HL-60/S4 treated with phorbol 12-myristate 13-acetate at 8.2 ng/mL for 4 days and 3 days (cell line): Measurements from ENCODE around the gene GPHN.
"Not testable (repeated sequence)": the region's sequence is repeated elsewhere in the genome, so short reads cannot be mapped to it uniquely, and the experiment has no call there.

Experiments
- in situ Hi-C: fragments of 300-500 bp; cut with MboI; formaldehyde crosslinking; loops from 2 replicates; pipeline ENCODE4 v1.15.0; 2022; ENCODE audit warnings: low sequenced_read_pairs

Gene GPHN

GRCh38 chr14:67016856-67017255, 508.9 kb downstream of the GPHN start:
- in situ Hi-C loops, result no loop called here

GRCh38 chr14:67018720-67019119, 510.8 kb downstream of the GPHN start:
- in situ Hi-C loops, result no loop called here

- in situ Hi-C loops, result no loop called here
These were observed 511.8 kb downstream of the GPHN start for GRCh38 chr14:67019796-67020195.

- in situ Hi-C loops, result no loop called here
These were observed 524.2 kb downstream of the GPHN start for GRCh38 chr14:67031920-67032774.

- in situ Hi-C loops, result no loop called here
These were observed 537.5 kb downstream of the GPHN start for GRCh38 chr14:67045440-67045839.

GRCh38 chr14:67050896-67051295, 542.9 kb downstream of the GPHN start:
- in situ Hi-C loops, result no loop called here

GRCh38 chr14:67056684-67057083, 548.7 kb downstream of the GPHN start:
- in situ Hi-C loops, result no loop called here

GRCh38 chr14:67059596-67059995, 551.6 kb downstream of the GPHN start:
- in situ Hi-C loops, result no loop called here

- in situ Hi-C loops, result no loop called here
These were observed 552.6 kb downstream of the GPHN start for GRCh38 chr14:67060546-67060945.

- in situ Hi-C loops, result not testable (repeated sequence)
These were observed 559.3 kb downstream of the GPHN start for GRCh38 chr14:67067070-67067814.

- in situ Hi-C loops, result no loop called here
These were observed 560.3 kb downstream of the GPHN start for GRCh38 chr14:67068251-67068650.

- in situ Hi-C loops, result no loop called here
These were observed 563.6 kb downstream of the GPHN start for GRCh38 chr14:67071506-67071905.

- in situ Hi-C loops, result no loop called here
These were observed 570.0 kb downstream of the GPHN start for GRCh38 chr14:67077921-67078320.

- in situ Hi-C loops, result no loop called here
These were observed 571.9 kb downstream of the GPHN start for GRCh38 chr14:67079846-67080245.

- in situ Hi-C loops, result no loop called here
These were observed 600.3 kb downstream of the GPHN start for GRCh38 chr14:67108230-67108629.

- in situ Hi-C loops, result no loop called here
These were observed 603.1 kb downstream of the GPHN start for GRCh38 chr14:67111022-67111421.

GRCh38 chr14:67112344-67112743, 604.4 kb downstream of the GPHN start:
- in situ Hi-C loops, result no loop called here

- in situ Hi-C loops, result no loop called here
These were observed 619.2 kb downstream of the GPHN start for GRCh38 chr14:67127174-67127573.

GRCh38 chr14:67129768-67130167, 621.8 kb downstream of the GPHN start:
- in situ Hi-C loops, result no loop called here

GRCh38 chr14:67131691-67132090, 623.7 kb downstream of the GPHN start:
- in situ Hi-C loops, result no loop called here

GRCh38 chr14:67133144-67133543, 625.2 kb downstream of the GPHN start:
- in situ Hi-C loops, result no loop called here
